Measurements from ENCODE around the gene NISCH.

The NISCH gene

DNA sequence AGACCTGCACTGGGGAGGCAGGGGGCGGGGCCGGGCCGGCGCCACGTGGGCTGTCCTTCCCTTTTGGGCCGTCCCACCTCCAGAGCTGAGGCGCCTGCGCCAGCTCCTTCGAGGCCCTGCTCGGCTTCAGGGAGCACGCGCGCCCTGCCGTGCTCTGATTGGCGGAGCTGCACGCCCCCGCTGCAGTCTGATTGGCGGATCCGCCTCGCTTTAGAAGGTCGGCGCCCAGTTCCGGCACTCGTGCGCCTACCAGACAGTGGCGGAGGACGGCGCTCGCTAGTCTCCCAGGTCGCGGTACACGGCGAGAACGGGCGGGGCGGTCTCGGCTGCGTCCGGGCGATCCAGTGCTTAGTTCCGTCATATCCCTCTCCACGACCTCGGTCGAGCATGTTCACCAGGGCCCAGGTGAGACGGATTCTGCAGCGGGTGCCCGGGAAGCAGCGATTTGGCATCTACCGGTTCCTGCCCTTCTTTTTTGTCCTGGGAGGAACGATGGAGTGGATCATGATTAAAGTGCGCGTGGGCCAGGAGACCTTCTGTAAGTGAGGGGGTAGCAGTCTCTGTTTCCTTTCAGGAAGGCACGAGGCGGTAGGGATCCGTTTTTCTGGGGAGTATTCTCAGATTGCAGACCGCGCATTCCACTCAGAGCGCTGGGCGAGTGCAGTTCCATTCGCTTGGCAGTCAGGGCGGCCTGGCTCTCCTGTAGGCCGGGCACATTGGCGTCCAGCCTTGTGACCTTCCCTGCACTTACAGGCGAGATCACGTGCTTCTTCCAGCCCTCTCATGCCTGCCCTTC is 81.2 kb downstream of the NISCH start, which contains the start of gene UQCC5:
UQCC5 (plus strand) TSS at position 237 of the 796 bp plus-strand sequence; CDS start at position 388, 151 bp downstream.
- peak within 1 kb of the TSS; percentile 89 for H3K9ac ChIP-seq (ENCODE audit: low read length)
- no peaks in the 10 kb centered on the region for H3K9me3 ChIP-seq (ENCODE audit: insufficient read depth, low read length)
- peaks cover 19% of the 10 kb centered on the region for H4K20me1 ChIP-seq (ENCODE audit: insufficient read depth, low read length)
- H3K4me3 ChIP-seq (ENCODE audit: low read length): peak within 1 kb of the TSS; percentile 84
- H3K79me2 ChIP-seq (ENCODE audit: low read length): peaks cover 64% of the 10 kb centered on the region
- H3K4me1 ChIP-seq (ENCODE audit: low read length): peaks cover 30% of the 10 kb centered on the region
- H2AFZ ChIP-seq (ENCODE audit: low read depth, low read length): peak within 1 kb of the TSS; percentile 44; the same call in 1 of the 2 replicates
- H3K27ac ChIP-seq (ENCODE audit: low read length): peak within 1 kb of the TSS; percentile 57
- H3K36me3 ChIP-seq (replicated peaks; ENCODE audit: low read depth, low read length): peaks cover 16% of the 10 kb centered on the region
- TF ChIP-seq, protein P1, sequence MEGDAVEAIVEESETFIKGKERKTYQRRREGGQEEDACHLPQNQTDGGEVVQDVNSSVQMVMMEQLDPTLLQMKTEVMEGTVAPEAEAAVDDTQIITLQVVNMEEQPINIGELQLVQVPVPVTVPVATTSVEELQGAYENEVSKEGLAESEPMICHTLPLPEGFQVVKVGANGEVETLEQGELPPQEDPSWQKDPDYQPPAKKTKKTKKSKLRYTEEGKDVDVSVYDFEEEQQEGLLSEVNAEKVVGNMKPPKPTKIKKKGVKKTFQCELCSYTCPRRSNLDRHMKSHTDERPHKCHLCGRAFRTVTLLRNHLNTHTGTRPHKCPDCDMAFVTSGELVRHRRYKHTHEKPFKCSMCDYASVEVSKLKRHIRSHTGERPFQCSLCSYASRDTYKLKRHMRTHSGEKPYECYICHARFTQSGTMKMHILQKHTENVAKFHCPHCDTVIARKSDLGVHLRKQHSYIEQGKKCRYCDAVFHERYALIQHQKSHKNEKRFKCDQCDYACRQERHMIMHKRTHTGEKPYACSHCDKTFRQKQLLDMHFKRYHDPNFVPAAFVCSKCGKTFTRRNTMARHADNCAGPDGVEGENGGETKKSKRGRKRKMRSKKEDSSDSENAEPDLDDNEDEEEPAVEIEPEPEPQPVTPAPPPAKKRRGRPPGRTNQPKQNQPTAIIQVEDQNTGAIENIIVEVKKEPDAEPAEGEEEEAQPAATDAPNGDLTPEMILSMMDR (IDR thresholded peaks at IDR 0.05; ENCODE audit: low read depth, low read length): no peak
- TF ChIP-seq EZH2phosphoT487 (IDR thresholded peaks at IDR 0.05; ENCODE audit: low read depth): no peak
- H3K27me3 ChIP-seq (ENCODE audit: low read depth, low read length): no peaks in the 10 kb centered on the region
- peak within 1 kb of the TSS; percentile 97 for H3K4me2 ChIP-seq (ENCODE audit: low read length)

DNA sequence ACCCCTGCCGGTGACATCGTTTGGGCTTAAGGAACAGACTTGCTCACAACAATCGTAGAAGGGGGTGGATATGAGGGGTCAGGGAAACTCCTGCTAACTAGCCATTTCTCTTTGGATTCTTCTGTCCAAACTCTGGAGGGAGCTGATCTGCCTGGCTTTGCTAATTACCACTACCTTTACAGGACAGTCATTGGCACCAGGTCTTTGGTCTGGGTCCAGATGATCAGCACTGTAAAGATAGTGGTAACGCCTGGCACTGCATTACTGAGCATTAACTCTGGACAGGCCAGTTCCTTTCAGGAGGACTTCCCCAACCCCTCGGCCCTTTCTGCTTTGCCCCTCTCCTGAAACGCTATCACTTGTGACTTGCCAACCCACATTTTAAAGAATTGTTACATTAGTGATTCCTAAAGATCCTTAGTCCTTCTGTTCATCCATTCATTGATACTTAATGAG is 81.8 kb downstream of the NISCH start:
- Histone ChIP-seq H3K27ac (ENCODE audit: low read length) (peak overlapping the region; percentile 57), H3K4me3 (ENCODE audit: low read length) (peak overlapping the region; percentile 84), H3K36me3 (replicated peaks; ENCODE audit: low read depth, low read length) (peaks cover 19% of the 10 kb centered on the region), H3K4me1 (ENCODE audit: low read length) (peaks cover 25% of the 10 kb centered on the region), H3K79me2 (ENCODE audit: low read length) (peaks cover 64% of the 10 kb centered on the region), H3K4me2 (ENCODE audit: low read length) (peak overlapping the region; percentile 97), H3K9me3 (ENCODE audit: insufficient read depth, low read length) (no peaks in the 10 kb centered on the region), H3K27me3 (ENCODE audit: low read depth, low read length) (no peaks in the 10 kb centered on the region), H4K20me1 (ENCODE audit: insufficient read depth, low read length) (peaks cover 12% of the 10 kb centered on the region), H3K9ac (ENCODE audit: low read length) (peak overlapping the region; percentile 89), H2AFZ (ENCODE audit: low read depth, low read length) (peak overlapping the region; percentile 37; the same call in 1 of the 2 replicates)
- no peak for TF ChIP-seq EZH2phosphoT487 (IDR thresholded peaks at IDR 0.05; ENCODE audit: low read depth)
- TF ChIP-seq, protein P1 (IDR thresholded peaks at IDR 0.05; ENCODE audit: low read depth, low read length): no peak

DNA sequence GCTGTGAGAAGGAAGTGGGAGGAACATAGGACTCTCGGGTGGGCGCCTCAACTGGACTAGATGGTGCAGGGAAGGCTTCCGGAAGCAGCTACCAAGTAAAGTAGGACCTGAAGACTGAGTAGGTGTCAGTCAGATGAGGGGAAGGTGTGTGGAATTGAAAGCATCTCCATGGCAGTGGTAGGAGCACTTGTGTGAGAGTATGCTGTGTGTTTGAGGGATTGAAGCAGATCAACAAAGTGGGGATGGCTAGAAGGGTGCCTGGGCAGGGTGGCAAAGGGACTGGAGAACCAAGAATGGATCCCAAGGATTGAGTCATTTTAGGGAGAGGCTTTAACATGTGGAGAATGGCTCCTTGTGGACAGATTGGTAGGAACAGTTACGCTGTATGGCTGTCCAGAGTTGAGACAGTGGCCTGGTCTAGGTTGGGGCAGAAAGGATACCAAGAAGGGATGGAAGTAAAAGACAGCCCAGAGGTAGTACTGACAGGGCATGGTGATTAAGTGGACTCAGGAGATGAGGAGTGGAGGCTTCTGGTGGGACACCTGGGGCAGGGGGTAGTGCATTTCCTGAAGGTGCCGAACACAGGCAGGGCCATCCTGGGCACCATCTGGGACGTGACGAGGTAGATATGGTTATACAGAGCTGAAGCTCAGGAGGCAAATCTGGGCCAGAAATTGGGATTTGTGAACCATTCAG is 82.5 kb downstream of the NISCH start:
- Histone ChIP-seq H2AFZ (ENCODE audit: low read depth, low read length) (no peak overlapping the region), H3K27me3 (ENCODE audit: low read depth, low read length) (no peaks in the 10 kb centered on the region), H3K79me2 (ENCODE audit: low read length) (peaks cover 60% of the 10 kb centered on the region), H4K20me1 (ENCODE audit: insufficient read depth, low read length) (peaks cover 8% of the 10 kb centered on the region), H3K36me3 (replicated peaks; ENCODE audit: low read depth, low read length) (peaks cover 19% of the 10 kb centered on the region), H3K9me3 (ENCODE audit: insufficient read depth, low read length) (no peaks in the 10 kb centered on the region), H3K9ac (ENCODE audit: low read length) (peak overlapping the region; percentile 89), H3K4me1 (ENCODE audit: low read length) (peaks cover 21% of the 10 kb centered on the region), H3K27ac (ENCODE audit: low read length) (no peak overlapping the region), H3K4me2 (ENCODE audit: low read length) (peak overlapping the region; percentile 97), H3K4me3 (ENCODE audit: low read length) (peak overlapping the region; percentile 84)
- TF ChIP-seq, protein P1 (IDR thresholded peaks at IDR 0.05; ENCODE audit: low read depth, low read length): no peak
- TF ChIP-seq EZH2phosphoT487 (IDR thresholded peaks at IDR 0.05; ENCODE audit: low read depth): no peak

Measured in OCI-LY3 (cell line).